ENCODE results near the gene PRKAR2B. TPM values are rescaled to one million over a fixed set of nuclear protein-coding genes. Genes with fewer than 3 reads are reported as not detected.

PRKAR2B gene
- total RNA-seq, 1 donor from 2014 or later, result 20.3 TPM

GRCh38 chr7:107100824-107101223, 56.3 kb downstream of the PRKAR2B start:
- Mint-ChIP-seq H3K27me3 (no peaks in the 10 kb centered on the region), H3K4me3 (ENCODE audit: low read depth) (no peak overlapping the region), H3K36me3 (ENCODE audit: insufficient read depth) (peaks cover 19% of the 10 kb centered on the region), H3K4me1 (ENCODE audit: low read depth) (peaks cover 8% of the 10 kb centered on the region), H3K27ac (no peak overlapping the region), H3K9me3 (ENCODE audit: low read depth) (peaks cover 32% of the 10 kb centered on the region)
- DNase-seq (ENCODE audit: low spot score, unreplicated experiment), result no peak
- no peak for TF ChIP-seq CTCF (IDR thresholded peaks at IDR 0.05; ENCODE audit: unreplicated experiment)

DNA sequence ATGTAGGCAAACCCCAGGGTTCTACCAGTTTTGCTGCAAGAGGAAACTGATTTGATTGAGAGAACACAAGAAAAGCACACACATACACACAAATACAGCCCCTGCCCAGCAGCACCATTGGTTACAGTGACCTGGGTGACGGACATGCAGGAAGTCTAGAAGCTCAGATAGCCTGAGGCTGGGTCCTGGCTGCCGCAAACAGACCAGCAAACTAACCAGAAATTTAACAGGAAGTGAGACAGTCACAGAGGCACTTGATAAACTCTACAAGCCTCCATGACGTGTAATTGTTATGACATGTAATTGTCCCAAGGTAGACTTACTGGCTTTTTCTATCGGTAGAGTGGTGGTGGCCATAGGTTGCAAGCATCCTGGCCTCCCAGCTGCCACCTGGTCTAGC, 58.9 kb downstream of the PRKAR2B start:
- no peaks in the 10 kb centered on the region for H3K4me1 Mint-ChIP-seq (ENCODE audit: low read depth)
- peaks cover 12% of the 10 kb centered on the region for H3K36me3 Mint-ChIP-seq (ENCODE audit: insufficient read depth)
- TF ChIP-seq CTCF (IDR thresholded peaks at IDR 0.05; ENCODE audit: unreplicated experiment), result no peak
- peaks cover 13% of the 10 kb centered on the region for H3K9me3 Mint-ChIP-seq (ENCODE audit: low read depth)
- no peak overlapping the region for H3K4me3 Mint-ChIP-seq (ENCODE audit: low read depth)
- no peak for DNase-seq (ENCODE audit: low spot score, unreplicated experiment)
- H3K27ac Mint-ChIP-seq, result peak overlapping the region; percentile 70
- H3K27me3 Mint-ChIP-seq, result no peaks in the 10 kb centered on the region

DNA sequence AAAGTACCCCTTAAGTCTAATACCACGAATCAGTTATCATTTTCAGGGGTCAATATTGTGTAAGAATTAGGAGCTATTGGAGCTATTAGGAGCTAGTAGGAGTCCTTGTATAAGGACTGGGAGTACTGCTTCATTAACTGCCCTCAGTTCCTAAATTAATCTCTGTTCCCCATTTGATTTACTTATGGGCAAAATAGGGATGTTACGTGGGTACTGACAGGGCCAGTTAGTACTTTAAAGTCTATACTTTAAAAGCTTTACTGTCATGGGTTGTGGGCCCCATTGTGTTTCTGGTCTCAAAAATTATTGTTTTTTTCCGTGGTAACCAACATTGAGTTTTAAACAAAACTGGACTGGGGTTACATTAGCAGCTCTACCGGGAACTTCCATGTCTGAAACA, 60.3 kb downstream of the PRKAR2B start:
- Mint-ChIP-seq H3K27me3 (no peaks in the 10 kb centered on the region), H3K27ac (no peak overlapping the region), H3K9me3 (ENCODE audit: low read depth) (peaks cover 9% of the 10 kb centered on the region), H3K36me3 (ENCODE audit: insufficient read depth) (peaks cover 10% of the 10 kb centered on the region), H3K4me3 (ENCODE audit: low read depth) (no peak overlapping the region), H3K4me1 (ENCODE audit: low read depth) (no peaks in the 10 kb centered on the region)
- TF ChIP-seq CTCF (IDR thresholded peaks at IDR 0.05; ENCODE audit: unreplicated experiment), result no peak
- no peak for DNase-seq (ENCODE audit: low spot score, unreplicated experiment)

DNA sequence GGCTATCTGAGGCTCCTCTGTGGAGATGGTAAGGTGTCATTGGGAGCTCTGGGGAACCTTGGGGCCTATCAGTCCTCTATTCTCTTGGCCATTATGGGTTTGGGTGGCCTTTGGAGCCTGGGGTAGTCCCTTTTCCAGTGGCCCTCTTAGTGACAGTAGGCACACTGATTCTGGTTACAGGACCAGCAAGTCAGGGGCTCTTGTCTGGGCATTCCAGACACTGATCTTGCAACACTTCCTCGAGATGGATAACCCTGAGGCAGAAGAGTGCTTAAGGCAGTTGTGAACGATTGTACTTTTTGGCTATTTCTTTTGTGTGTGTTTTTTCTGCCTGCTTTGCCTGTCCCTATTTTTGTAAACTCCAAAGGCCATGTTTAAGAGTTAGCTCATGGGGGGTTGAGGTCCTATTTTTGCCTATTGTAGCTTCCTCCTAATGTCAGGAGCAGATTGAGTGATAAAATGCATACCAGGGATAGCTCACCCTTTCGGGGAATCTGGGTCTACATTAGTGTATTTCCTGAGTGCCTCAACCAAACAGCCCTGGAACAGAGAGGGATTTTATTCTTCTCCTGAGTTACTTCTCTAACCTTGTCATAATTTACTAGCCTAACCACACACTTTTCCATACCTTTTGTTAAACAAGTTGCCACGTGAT, 61.2 kb downstream of the PRKAR2B start:
- Mint-ChIP-seq H3K9me3 (ENCODE audit: low read depth) (no peaks in the 10 kb centered on the region), H3K4me3 (ENCODE audit: low read depth) (no peak overlapping the region), H3K36me3 (ENCODE audit: insufficient read depth) (peaks cover 4% of the 10 kb centered on the region), H3K4me1 (ENCODE audit: low read depth) (no peaks in the 10 kb centered on the region), H3K27ac (no peak overlapping the region), H3K27me3 (no peaks in the 10 kb centered on the region)
- DNase-seq (ENCODE audit: low spot score, unreplicated experiment), result no peak
- no peak for TF ChIP-seq CTCF (IDR thresholded peaks at IDR 0.05; ENCODE audit: unreplicated experiment)

DNA sequence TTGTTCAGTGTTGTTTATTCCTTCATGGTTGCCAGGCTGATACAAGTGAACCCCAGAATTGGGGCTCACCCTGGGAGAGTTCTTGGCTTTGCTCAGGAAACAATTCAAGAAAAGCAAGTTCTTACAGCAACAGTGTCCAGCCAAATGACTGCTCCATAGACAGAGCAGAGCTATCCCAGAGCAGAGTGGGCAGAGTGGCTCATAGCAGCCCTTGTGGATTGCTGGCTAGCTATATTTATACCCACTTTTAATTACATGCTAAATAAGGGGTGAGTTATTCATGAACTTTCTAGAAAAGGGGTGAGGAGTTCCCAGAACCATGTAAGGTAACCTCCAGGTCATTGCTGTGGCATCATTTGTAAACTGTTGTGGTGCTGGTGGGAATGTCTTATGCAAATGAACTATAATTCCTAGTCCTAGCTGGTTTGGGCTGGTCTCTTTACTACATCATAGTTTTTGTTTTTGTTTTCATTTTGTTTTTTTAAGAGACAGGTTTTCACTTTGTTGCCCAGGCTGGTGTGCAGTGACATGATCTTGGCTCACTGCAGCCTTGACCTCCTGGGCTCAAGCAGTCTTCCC, 64.4 kb downstream of the PRKAR2B start:
- H3K4me1 Mint-ChIP-seq (ENCODE audit: low read depth), result no peaks in the 10 kb centered on the region

More for the DNA sequence above, 64.4 kb downstream of the PRKAR2B start:
- Mint-ChIP-seq H3K9me3 (ENCODE audit: low read depth) (no peaks in the 10 kb centered on the region), H3K4me3 (ENCODE audit: low read depth) (no peak overlapping the region), H3K27ac (no peak overlapping the region), H3K27me3 (no peaks in the 10 kb centered on the region), H3K36me3 (ENCODE audit: insufficient read depth) (peaks cover 4% of the 10 kb centered on the region)
- TF ChIP-seq CTCF (IDR thresholded peaks at IDR 0.05; ENCODE audit: unreplicated experiment), result no peak
- DNase-seq (ENCODE audit: low spot score, unreplicated experiment), result no peak
